Inferior parietal cortex (tissue), 1 donor: ENCODE data around the gene CYB5R4.
A peak's percentile ranks its signal among the peaks of the same experiment; 100 is the strongest.
"Not testable (repeated sequence)": the region's sequence is repeated elsewhere in the genome, so short reads cannot be mapped to it uniquely, and the experiment has no call there.

Experiments used
- DNase-seq: peaks from one replicate; pipeline ENCODE4 v3.0.0-alpha.2; 2016; ENCODE audit errors: extremely low spot score

The CYB5R4 gene

GRCh38 chr6:83867043-83867442 is 7.6 kb downstream of the CYB5R4 start:
- no peak for DNase-seq

DNA sequence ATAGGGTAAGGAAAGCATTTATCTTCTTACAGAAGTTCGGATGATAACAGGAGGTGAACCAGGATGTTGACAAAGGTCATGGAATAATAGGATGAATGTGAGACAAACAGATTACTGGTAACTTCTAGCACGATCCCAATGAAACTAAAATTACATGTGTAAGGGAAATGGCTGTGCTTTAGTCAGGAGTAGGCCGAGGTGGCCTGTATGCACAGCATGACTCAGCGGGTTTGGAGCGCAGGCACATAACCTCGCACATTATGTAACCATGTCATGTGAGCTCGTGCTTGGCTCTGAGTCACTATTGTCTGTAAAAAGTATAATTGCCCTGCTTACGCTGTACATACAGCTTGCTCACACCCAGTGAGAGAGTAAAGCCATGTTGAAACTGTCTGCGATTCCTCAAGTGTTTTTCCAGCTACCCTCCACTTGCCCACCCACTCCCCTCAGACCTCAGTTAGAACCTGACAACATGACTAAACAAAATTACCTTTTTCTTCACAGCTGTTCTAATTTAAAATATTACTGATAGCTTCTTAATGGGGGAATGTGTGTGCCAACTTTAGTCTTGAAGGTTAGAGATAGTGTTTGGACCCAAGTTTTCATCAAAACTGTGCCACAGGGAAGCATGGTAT is 8.2 kb downstream of the CYB5R4 start:
- no peak for DNase-seq

- no peak for DNase-seq
Measured at GRCh38 chr6:83868639-83869038, 9.2 kb downstream of the CYB5R4 start.

DNA sequence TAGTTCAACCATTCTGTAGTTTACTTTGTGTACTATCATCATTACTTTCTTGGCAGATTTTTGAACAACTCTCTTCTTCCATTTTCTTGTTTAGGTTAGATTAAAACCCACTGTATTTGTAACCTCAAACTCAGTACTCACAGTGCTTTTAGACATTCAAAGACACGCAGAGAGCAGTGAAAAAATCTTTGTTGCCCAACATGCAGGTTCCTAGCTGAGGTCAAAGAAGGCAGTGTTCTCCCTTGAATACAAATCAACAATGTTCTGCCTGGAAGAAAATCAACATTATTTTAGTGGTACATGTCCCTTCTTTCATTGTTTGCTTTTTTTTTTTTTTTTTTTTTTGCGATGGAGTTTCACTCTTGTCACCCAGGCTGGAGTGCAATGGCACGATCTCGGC is 11.2 kb downstream of the CYB5R4 start:
- no peak for DNase-seq

DNA sequence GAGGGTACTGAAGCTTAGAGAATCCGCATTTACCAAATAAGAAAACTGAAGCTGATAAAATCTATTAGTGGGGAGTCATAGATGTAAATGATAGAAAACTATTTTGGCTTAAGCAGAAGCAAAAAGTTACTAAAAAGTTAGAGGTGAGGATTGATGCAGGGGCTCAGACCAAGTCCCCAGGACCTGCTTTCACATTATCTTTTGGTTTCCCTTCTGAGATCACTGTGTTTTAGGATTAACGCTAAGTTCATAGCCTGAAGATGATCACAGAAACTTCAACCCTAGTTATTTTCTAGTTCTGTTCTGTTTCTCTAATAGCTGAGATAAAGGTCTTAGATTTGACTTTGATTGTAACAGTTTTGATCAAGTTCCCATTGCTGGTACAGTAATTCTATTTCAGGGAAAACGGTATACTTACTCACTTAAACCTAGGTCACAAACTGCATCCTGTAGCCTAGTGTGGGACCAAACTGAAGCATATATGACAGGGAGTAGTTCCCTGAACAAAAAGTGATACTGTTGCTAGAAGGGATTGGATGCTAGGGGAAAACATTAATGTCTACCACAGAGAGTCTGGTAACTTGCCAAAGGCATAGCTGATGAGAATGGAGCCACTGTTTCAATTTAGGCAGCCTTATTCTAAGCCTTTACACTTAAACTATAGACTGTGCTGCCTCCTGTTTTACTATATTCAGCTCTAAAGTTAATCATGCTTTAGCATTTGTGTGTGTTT is 13.1 kb downstream of the CYB5R4 start:
- peak; percentile 66 for DNase-seq

DNA sequence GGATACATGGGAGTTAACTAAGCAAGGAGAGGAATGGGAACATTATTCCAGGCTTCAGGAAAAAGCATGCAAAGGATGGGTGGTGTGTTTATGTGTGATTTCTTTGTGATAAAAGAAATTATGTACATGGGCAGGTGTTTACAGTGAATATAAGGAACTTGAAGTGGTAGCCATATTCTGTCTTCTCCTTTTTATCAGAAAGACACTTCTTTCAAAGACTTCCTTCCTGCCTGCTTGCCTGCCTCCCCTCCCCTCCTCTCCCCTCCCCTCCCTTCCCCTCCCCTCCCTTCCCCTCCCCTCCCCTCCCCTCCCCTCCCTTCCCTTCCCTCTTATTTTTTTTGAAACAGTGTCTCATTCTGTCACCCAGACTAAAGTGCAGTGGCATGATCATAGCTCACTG is 14.4 kb downstream of the CYB5R4 start:
- DNase-seq: no peak

GRCh38 chr6:83875843-83876242 is 16.4 kb downstream of the CYB5R4 start:
- DNase-seq: no peak

GRCh38 chr6:83878902-83879644 is 19.6 kb downstream of the CYB5R4 start:
- no peak for DNase-seq

- no peak for DNase-seq
Measured at GRCh38 chr6:83879746-83880145, 20.3 kb downstream of the CYB5R4 start.

- no peak for DNase-seq
Measured at GRCh38 chr6:83883240-83883639, 23.8 kb downstream of the CYB5R4 start.

GRCh38 chr6:83884523-83884922 is 25.0 kb downstream of the CYB5R4 start:
- DNase-seq: peak; percentile 74

DNA sequence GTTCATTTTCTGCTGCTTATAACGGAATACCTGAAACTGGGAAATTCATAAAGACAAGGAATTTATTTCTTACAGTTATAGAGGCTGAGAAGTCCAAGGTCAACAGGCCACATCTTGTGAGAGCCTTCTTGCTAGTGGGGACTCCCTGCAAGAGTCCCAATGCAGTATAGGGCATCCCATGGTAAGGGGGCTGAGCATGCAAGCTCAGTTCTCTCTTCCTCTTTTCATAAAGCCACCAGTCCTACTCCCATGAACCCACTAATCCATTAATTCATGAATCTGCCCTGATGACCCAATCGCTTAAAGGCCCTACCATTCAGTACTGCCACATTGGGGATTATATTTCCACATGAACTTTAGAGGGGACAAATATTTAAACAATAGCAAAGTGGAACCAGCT is 26.5 kb downstream of the CYB5R4 start:
- DNase-seq: no peak

DNA sequence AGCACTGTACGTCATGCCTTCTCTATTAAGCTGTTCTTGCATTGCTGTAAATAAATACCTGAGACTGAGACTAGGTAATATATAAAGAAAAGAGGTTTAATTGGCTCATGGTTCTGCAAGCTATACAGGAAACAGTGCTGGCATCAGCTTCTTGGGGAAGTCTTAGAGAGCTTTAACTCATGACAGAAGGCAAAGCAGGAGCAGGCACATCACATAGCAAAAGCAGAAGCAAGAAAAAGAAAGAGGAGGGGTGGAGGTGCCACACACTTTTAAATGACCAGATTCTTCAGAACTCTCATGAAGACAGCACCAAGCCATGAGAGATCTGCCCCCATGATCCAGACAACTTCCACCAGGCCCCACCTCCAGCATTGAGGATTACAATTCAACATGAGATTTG is 30.1 kb downstream of the CYB5R4 start:
- no peak for DNase-seq

- no peak for DNase-seq
Measured at GRCh38 chr6:83890520-83890919, 31.0 kb downstream of the CYB5R4 start.

GRCh38 chr6:83891586-83891985 is 32.1 kb downstream of the CYB5R4 start:
- DNase-seq: no peak

DNA sequence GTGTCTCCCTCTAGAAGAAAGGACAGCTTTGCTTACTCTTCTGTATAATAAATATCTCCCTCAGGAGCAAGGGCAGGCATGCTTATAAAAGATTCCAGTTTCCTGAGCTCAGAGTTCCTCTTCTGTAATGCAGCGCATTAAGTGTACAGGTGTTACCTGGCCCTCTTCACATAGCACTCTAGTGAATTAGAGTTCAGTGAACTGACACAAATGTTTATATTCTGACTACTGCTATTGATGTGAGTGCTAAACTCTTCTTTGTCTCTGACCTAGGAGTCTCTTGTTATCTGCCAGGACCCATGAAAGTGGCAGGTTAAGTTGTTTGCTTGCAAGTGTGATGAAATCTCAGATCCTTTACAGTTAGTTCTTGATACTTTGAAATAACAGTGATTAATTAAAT is 33.5 kb downstream of the CYB5R4 start:
- no peak for DNase-seq

- not testable (repeated sequence) for DNase-seq
Measured at GRCh38 chr6:83897094-83897493, 37.6 kb downstream of the CYB5R4 start.

DNA sequence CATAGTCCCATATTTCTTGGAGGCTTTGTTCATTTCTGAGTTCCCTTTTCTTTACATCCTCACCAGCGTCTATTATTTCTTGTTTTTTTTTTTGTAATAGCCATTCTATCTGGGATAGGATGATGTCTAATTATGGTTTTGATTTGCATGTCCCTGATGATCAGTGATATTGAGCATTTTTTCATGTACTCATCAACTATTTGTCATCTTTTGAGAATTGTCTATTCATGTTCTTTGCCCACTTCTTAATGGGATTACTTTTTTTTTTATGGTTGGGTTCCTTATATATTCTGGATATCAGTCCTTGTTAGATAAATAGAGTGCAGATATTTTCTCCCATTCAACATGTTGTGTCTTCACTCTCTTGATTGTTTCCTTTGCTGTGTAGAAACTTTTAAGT is 42.1 kb downstream of the CYB5R4 start:
- no peak for DNase-seq

- no peak for DNase-seq
Measured at GRCh38 chr6:83904395-83904794, 44.9 kb downstream of the CYB5R4 start.

DNA sequence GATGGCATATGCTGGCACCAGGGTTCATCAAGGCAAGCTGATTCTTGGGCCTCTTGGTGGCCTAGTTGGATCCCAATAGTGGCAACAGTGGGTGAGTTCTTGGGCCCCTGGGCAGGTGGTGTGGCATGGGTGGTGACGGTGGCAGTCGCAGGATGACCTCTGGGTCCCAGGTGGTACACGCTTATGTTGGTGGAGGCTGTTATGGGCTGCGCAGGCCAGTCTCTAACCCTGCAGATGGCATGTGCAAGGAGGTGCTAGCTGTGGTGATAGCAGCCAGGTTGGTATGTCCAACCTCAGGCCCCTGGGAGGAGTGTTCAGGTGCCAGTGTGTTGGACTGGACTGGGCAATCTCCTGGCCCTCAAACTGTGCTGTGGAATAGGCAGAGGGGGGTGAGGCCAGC is 46.2 kb downstream of the CYB5R4 start:
- no peak for DNase-seq

GRCh38 chr6:83907623-83908390 is 48.3 kb downstream of the CYB5R4 start:
- not testable (repeated sequence) for DNase-seq

DNA sequence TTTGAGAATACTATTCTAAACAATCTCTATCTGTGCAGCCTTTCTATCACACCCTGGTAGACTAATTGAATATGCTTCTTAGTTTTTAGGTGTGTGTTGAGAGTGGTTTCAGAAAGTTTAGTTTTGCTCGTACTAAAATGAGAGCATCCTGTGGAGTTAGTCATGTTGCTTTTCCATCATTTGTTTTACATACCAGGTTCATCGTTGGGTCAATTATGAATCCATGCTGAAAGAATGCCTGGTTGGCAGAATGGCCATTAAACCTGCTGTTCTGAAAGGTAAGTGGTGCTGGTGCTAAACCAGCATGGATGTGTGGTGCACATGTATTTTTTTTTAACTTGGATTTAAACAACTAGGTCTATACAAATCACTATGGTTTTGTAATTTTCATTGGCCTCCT is 49.3 kb downstream of the CYB5R4 start:
- DNase-seq: no peak
